GM12801 (cell line): ENCODE results near the gene UBR4.

Source experiments
- CTCF ChIP-seq: IDR thresholded peaks from one replicate; pipeline ENCODE4 v1.5.1; 2011; ENCODE audit warnings: control low read depth; ENCODE audit not compliant: insufficient read length; ENCODE audit errors: extremely low read depth

The UBR4 gene

GRCh38 chr1:19179597-19180264 lies 30.3 kb downstream of the UBR4 start:
- no peak for TF ChIP-seq CTCF

GRCh38 chr1:19178734-19179398 lies 31.2 kb downstream of the UBR4 start:
- no peak for TF ChIP-seq CTCF

- TF ChIP-seq CTCF = no peak
These were observed 32.3 kb downstream of the UBR4 start for GRCh38 chr1:19177811-19178210.

- no peak for TF ChIP-seq CTCF
These were observed 40.4 kb downstream of the UBR4 start for GRCh38 chr1:19169642-19170041.

- TF ChIP-seq CTCF = no peak
These were observed 42.9 kb downstream of the UBR4 start for GRCh38 chr1:19167140-19167539.

GRCh38 chr1:19166066-19166465 lies 44.0 kb downstream of the UBR4 start:
- TF ChIP-seq CTCF = no peak

- TF ChIP-seq CTCF = no peak
These were observed 44.6 kb downstream of the UBR4 start for GRCh38 chr1:19165501-19165900.
